Inflammatory macrophage treated with lipopolysaccharide for 4 hours (primary cell): Measurements from ENCODE around the gene SELENOF.
"Not testable (repeated sequence)": the region's sequence is repeated elsewhere in the genome, so short reads cannot be mapped to it uniquely, and the experiment has no call there.

Experiments
- DNase-seq: peaks from one replicate; pipeline ENCODE4 v3.0.0-alpha.2; 2020

The SELENOF gene

GRCh38 chr1:86854352-86854751 lies 59.6 kb downstream of the SELENOF start:
- DNase-seq = no peak

GRCh38 chr1:86852782-86853408 lies 61.0 kb downstream of the SELENOF start:
- no peak for DNase-seq

GRCh38 chr1:86852289-86852688 lies 61.6 kb downstream of the SELENOF start:
- DNase-seq = no peak

- no peak for DNase-seq
Observed at GRCh38 chr1:86849756-86850155, 64.2 kb downstream of the SELENOF start.

- no peak for DNase-seq
Observed at GRCh38 chr1:86848654-86849053, 65.3 kb downstream of the SELENOF start.

GRCh38 chr1:86846164-86846647 lies 67.7 kb downstream of the SELENOF start:
- DNase-seq = peak; percentile 65

GRCh38 chr1:86845514-86845913 lies 68.4 kb downstream of the SELENOF start:
- DNase-seq = no peak

GRCh38 chr1:86841116-86841515 lies 72.8 kb downstream of the SELENOF start:
- no peak for DNase-seq

- peak; percentile 84 for DNase-seq
Observed at GRCh38 chr1:86833461-86834215, 80.3 kb downstream of the SELENOF start.

- no peak for DNase-seq
Observed at GRCh38 chr1:86832433-86832832, 81.5 kb downstream of the SELENOF start.

GRCh38 chr1:86829321-86829720 lies 84.6 kb downstream of the SELENOF start:
- DNase-seq = peak; percentile 47

GRCh38 chr1:86828024-86828423 lies 85.9 kb downstream of the SELENOF start:
- DNase-seq = no peak

GRCh38 chr1:86826856-86827255 lies 87.1 kb downstream of the SELENOF start:
- no peak for DNase-seq

GRCh38 chr1:86825319-86825718 lies 88.6 kb downstream of the SELENOF start:
- no peak for DNase-seq

GRCh38 chr1:86823821-86824500 lies 90.0 kb downstream of the SELENOF start:
- DNase-seq = no peak

GRCh38 chr1:86823386-86823785 lies 90.5 kb downstream of the SELENOF start:
- DNase-seq = no peak

GRCh38 chr1:86822459-86822858 lies 91.5 kb downstream of the SELENOF start:
- peak; percentile 33 for DNase-seq

- no peak for DNase-seq
Observed at GRCh38 chr1:86821956-86822355, 92.0 kb downstream of the SELENOF start.

GRCh38 chr1:86819970-86820369 lies 94.0 kb downstream of the SELENOF start:
- DNase-seq = not testable (repeated sequence)

- not testable (repeated sequence) for DNase-seq
Observed at GRCh38 chr1:86817246-86817826, 96.6 kb downstream of the SELENOF start.

- not testable (repeated sequence) for DNase-seq
Observed at GRCh38 chr1:86814118-86814517, 99.8 kb downstream of the SELENOF start.
